HepG2 (cell line): ENCODE measurements around the gene PARS2. TPM values are rescaled to one million over a fixed set of nuclear protein-coding genes. Genes with fewer than 3 reads are reported as not detected.

Experiments used
- ATAC-seq: fragments of 200-7000 bp; cut with Tn5 transposase; 3 replicates; pipeline ENCODE4 v1.9.1; 2020; ENCODE audit warnings: mild to moderate bottlenecking, moderate library complexity
- BruUV-seq: library from RNA; stranded (reverse); fragments of 400-500 nt; replicated peaks from 2 replicates; lab custom pipeline; 2021; lab: Mats Ljungman, UMichigan
- CTCF ChIA-PET: fragments of 300-600 bp; formaldehyde crosslinking; extraction: SDS; loops from one replicate; lab custom pipeline; 2021; ENCODE audit warnings: low total read pairs, inconsistent platforms, low intra/inter-chr PET ratio; lab: Yijun Ruan, JAX
- POLR2A ChIA-PET: fragments of 350-600 bp; sonication (Branson Sonifier 250); formaldehyde crosslinking; loops from one replicate; lab custom pipeline; 2020; ENCODE audit warnings: antibody characterized with exemption, inconsistent platforms; lab: Yijun Ruan, JAX
- DNase-seq: peaks from one replicate; pipeline ENCODE4 v3.0.0-alpha.2; 2015; ENCODE audit warnings: low spot score
- FAIRE-seq: peaks from 3 replicates; lab custom pipeline; 2011; peaks lifted over from hg19 to GRCh38; lab: Jason Lieb, UNC
- H2AFZ ChIP-seq: one replicate; pipeline ENCODE4 v1.6.1; 2011; ENCODE audit warnings: low read length, inconsistent platforms
- H3K27ac ChIP-seq: fragments of 300-600 bp; 3 replicates; pipeline ENCODE4 v1.8.0; 2011; ENCODE audit warnings: mixed run types, mild to moderate bottlenecking, mixed read lengths, low read length, inconsistent platforms; ENCODE audit not compliant: insufficient read depth; ENCODE audit errors: extremely low read length
- H3K27me3 ChIP-seq, 2 experiments: fragments of 200-600 bp in 1 of 2; 2 replicates in 1 of 2; 3 replicates in 1 of 2; pipeline versions ENCODE4 v1.6.0 to v1.8.0; 2011; ENCODE audit warnings: low read length in 2 of 2, mild to moderate bottlenecking in 2 of 2, moderate library complexity in 2 of 2, inconsistent platforms in 1 of 2; ENCODE audit not compliant: insufficient read depth in 2 of 2, control insufficient read depth in 1 of 2
- H3K36me3 ChIP-seq, 2 experiments: fragments of 200-600 bp in 1 of 2; replicated peaks in 1 of 2; 2 replicates in 1 of 2; 3 replicates in 1 of 2; pipeline versions ENCODE4 v1.5.1 to v1.8.0; 2011; ENCODE audit warnings: low read length in 2 of 2, inconsistent platforms in 1 of 2; ENCODE audit not compliant: insufficient read depth in 2 of 2, control insufficient read depth in 1 of 2
- H3K4me1 ChIP-seq: 2 replicates; pipeline ENCODE4 v1.5.1; 2012; ENCODE audit warnings: low read length, inconsistent platforms; ENCODE audit not compliant: insufficient read depth
- H3K4me2 ChIP-seq: 2 replicates; pipeline ENCODE4 v1.6.0; 2011; ENCODE audit warnings: low read depth, low read length, inconsistent platforms
- H3K4me3 ChIP-seq, 3 experiments: fragments of 200-600 bp in 1 of 3; sonication (generic), shearing (Covaris generic) in 1 of 3; replicated peaks in 1 of 3; 2 replicates each; pipeline ENCODE4 v1.5.1; 2011 to 2016; ENCODE audit warnings: low read length in 3 of 3, inconsistent platforms in 2 of 3, low read depth in 2 of 3, mild to moderate bottlenecking in 2 of 3, control low read depth in 1 of 3, mixed read lengths in 1 of 3; ENCODE audit not compliant: insufficient read depth in 1 of 3
- H3K79me2 ChIP-seq: one replicate; pipeline ENCODE4 v1.6.1; 2011; ENCODE audit warnings: low read length, inconsistent platforms; ENCODE audit not compliant: insufficient read depth
- H3K9ac ChIP-seq: 2 replicates; pipeline ENCODE4 v1.6.0; 2011; ENCODE audit warnings: mild to moderate bottlenecking, low read depth, low read length, inconsistent platforms; ENCODE audit not compliant: insufficient read depth
- H3K9me3 ChIP-seq: 2 replicates; pipeline ENCODE4 v1.5.1; 2012; ENCODE audit warnings: mild to moderate bottlenecking, low read length
- H4K20me1 ChIP-seq: 2 replicates; pipeline ENCODE4 v1.6.0; 2011; ENCODE audit warnings: inconsistent platforms, mild to moderate bottlenecking, low read length, moderate library complexity; ENCODE audit not compliant: insufficient read depth
- TAF15 ChIP-seq: fragments of 200-400 bp; formaldehyde crosslinking; IDR thresholded peaks from one replicate; pipeline ENCODE4 v1.6.1; 2018; ENCODE audit warnings: mild to moderate bottlenecking, low read depth, low read length; ENCODE audit not compliant: poor library complexity, severe bottlenecking
- ZFP36 ChIP-seq: fragments of 150-350 bp; IDR thresholded peaks from 2 replicates; pipeline ENCODE4 v1.6.1; 2018; ENCODE audit warnings: borderline replicate concordance, low read length, low read depth; ENCODE audit not compliant: partially characterized antibody
- WGBS: methylation state at CpG from one replicate; pipeline ENCODE4 v1.1.6; 2017; ENCODE audit warnings: low lambda C conversion rate; 5-methylcytosine and 5-hydroxymethylcytosine counted together
- in situ Hi-C: cut with HindIII; loops from 2 replicates; pipeline ENCODE4 v1.10.0; 2017; ENCODE audit warnings: low pct_unique_long_range_greater_than_20kb; ENCODE audit not compliant: extremely low pct_ligation_motif_present
- intact Hi-C: fragments of 100-400 bp; cut with micrococcal nuclease; formaldehyde crosslinking; loops from one replicate; pipeline ENCODE4 v1.10.0; 2022; ENCODE audit not compliant: unreplicated experiment
- polyA plus RNA-seq, 8 experiments: library from polyadenylated mRNA; depleted of rRNA in 3 of 8; stranded (reverse) in 7 of 8; unstranded in 1 of 8; fragments of >200 nt; fragmentation: Illumina TruSeq in 4 of 8; extraction: Trizol in 4 of 8; gene quantifications; 2 replicates each; pipeline versions ENCODE4 v1.2.1 to v1.2.3, GENCODE V29; 2011 to 2016; ENCODE audit warnings: low read depth in 4 of 8, missing spikeins in 1 of 8, mixed read lengths in 1 of 8; ENCODE audit not compliant: insufficient read depth in 1 of 8
- total RNA-seq, 5 experiments: library from RNA; depleted of rRNA; stranded (reverse); fragments of >200 nt; fragmentation: Illumina TruSeq; extraction: Trizol; gene quantifications; 2 replicates each; pipeline ENCODE4 v1.2.3, GENCODE V29; 2016; ENCODE audit warnings: low read depth in 1 of 5
- TF ChIP-seq, protein P1 (sequence below): sonication (generic); formaldehyde crosslinking; IDR thresholded peaks from 2 replicates; pipeline ENCODE4 v1.5.0; 2020; ENCODE audit warnings: mild to moderate bottlenecking, missing genetic modification reagents, borderline replicate concordance
- TF ChIP-seq, protein P2 (sequence below): IDR thresholded peaks from 2 replicates; pipeline ENCODE4 v1.6.1; 2016; ENCODE audit warnings: low read depth, control low read depth
- TF ChIP-seq, protein P3 (sequence below): sonication (generic); IDR thresholded peaks from 2 replicates; pipeline ENCODE4 v1.6.1; 2016; ENCODE audit warnings: low read depth, borderline replicate concordance

PARS2 gene
- total and polyA plus RNA-seq, 2 of the 13 experiments (the other 11 are each of a cell fraction or from before 2014, with no cell fraction given): 2.4 to 4.6 TPM

DNA sequence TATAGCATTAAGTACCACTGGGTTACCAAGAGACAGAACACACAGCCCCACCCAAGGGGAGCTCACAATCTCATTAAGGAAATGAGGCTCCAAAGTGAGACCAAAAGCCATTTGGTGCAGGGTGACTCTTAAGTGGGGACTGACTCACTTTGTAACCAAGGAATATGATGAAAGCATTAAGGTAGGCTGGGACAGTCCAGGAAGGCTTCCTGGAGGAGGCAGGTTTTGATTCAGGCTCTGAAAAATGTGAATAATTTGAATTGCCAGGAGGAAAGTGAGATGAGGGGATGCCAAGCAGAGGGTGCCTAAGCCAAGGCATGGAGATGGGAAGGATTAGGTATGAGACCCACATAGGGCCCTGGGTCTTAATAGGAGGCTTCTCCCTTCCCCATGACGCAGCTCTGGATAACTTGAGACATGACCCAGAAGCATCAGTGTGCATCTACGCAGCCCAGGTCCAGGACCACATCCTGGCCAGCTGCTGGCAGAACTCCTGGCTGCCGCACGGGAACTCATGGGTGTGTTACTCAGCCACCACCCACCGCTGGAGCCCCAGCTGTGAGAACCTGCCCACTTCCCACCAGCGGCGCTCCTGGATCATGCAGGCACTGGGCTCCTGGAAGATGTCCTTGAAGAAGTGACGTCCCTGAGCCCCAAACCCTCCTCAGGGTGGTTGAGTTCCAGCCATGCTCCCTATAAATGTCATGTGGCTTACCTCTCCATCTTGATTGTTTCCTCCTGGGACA is 54.6 kb downstream of the PARS2 start:
- FAIRE-seq (no peak), ATAC-seq (no peak), DNase-seq (no peak)
- intact Hi-C loops (no loop called here), in situ Hi-C loops (no loop called here)
- no peak overlapping the region for H3K27ac ChIP-seq
- H3K79me2 ChIP-seq: no peaks in the 10 kb centered on the region
- no peak overlapping the region for H3K4me3 ChIP-seq
- ChIA-PET POLR2A (no interaction called here), CTCF (no interaction called here)
- no peaks in the 10 kb centered on the region for H3K9me3 ChIP-seq
- no peak overlapping the region for H2AFZ ChIP-seq
- peaks cover 0 to 18% of the 10 kb centered on the region in 2 experiments; a peak in 1 of 5 replicates for H3K27me3 ChIP-seq
- H3K9ac ChIP-seq: no peak overlapping the region
- peaks cover 7% of the 10 kb centered on the region for H3K4me1 ChIP-seq
- no peaks in the 10 kb centered on the region for H4K20me1 ChIP-seq
- BruUV-seq: no TSS peak
- no peak for TF ChIP-seq TAF15
- TF ChIP-seq ZFP36: peak; percentile 60
- no peak overlapping the region for H3K4me2 ChIP-seq
- no peaks in the 10 kb centered on the region for H3K36me3 ChIP-seq
- no CpG with 5 or more reads among the region's 8 CpGs for whole genome bisulfite sequencing

DNA sequence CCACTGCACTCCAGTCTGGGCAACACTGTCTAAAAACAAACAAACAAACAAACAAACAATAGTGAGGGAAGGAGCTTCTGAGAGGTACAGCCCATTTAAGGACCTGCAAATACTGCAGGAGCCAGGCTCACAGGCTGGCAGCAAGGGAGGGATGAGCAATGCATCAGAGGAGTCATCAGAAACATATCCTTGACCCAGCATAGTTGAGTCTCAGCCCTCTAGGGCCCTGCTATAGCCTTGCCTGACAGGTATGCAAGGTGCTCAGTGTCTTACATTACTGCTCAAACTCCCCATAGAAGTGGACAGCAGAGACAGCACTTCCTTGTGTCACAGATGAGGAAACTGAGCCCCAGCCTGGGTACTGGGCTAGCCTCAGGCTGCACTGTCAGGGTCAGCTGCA is 55.9 kb downstream of the PARS2 start:
- TF ChIP-seq, protein P1, sequence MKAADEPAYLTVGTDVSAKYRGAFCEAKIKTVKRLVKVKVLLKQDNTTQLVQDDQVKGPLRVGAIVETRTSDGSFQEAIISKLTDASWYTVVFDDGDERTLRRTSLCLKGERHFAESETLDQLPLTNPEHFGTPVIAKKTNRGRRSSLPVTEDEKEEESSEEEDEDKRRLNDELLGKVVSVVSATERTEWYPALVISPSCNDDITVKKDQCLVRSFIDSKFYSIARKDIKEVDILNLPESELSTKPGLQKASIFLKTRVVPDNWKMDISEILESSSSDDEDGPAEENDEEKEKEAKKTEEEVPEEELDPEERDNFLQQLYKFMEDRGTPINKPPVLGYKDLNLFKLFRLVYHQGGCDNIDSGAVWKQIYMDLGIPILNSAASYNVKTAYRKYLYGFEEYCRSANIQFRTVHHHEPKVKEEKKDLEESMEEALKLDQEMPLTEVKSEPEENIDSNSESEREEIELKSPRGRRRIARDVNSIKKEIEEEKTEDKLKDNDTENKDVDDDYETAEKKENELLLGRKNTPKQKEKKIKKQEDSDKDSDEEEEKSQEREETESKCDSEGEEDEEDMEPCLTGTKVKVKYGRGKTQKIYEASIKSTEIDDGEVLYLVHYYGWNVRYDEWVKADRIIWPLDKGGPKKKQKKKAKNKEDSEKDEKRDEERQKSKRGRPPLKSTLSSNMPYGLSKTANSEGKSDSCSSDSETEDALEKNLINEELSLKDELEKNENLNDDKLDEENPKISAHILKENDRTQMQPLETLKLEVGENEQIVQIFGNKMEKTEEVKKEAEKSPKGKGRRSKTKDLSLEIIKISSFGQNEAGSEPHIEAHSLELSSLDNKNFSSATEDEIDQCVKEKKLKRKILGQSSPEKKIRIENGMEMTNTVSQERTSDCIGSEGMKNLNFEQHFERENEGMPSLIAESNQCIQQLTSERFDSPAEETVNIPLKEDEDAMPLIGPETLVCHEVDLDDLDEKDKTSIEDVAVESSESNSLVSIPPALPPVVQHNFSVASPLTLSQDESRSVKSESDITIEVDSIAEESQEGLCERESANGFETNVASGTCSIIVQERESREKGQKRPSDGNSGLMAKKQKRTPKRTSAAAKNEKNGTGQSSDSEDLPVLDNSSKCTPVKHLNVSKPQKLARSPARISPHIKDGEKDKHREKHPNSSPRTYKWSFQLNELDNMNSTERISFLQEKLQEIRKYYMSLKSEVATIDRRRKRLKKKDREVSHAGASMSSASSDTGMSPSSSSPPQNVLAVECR (CRISPR knock-in tag): no peak
- TF ChIP-seq, protein P2, sequence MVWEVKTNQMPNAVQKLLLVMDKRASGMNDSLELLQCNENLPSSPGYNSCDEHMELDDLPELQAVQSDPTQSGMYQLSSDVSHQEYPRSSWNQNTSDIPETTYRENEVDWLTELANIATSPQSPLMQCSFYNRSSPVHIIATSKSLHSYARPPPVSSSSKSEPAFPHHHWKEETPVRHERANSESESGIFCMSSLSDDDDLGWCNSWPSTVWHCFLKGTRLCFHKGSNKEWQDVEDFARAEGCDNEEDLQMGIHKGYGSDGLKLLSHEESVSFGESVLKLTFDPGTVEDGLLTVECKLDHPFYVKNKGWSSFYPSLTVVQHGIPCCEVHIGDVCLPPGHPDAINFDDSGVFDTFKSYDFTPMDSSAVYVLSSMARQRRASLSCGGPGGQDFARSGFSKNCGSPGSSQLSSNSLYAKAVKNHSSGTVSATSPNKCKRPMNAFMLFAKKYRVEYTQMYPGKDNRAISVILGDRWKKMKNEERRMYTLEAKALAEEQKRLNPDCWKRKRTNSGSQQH (CRISPR knock-in tag): no peak
- TF ChIP-seq, protein P3, sequence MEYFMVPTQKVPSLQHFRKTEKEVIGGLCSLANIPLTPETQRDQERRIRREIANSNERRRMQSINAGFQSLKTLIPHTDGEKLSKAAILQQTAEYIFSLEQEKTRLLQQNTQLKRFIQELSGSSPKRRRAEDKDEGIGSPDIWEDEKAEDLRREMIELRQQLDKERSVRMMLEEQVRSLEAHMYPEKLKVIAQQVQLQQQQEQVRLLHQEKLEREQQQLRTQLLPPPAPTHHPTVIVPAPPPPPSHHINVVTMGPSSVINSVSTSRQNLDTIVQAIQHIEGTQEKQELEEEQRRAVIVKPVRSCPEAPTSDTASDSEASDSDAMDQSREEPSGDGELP: no peak
- Histone ChIP-seq H3K27ac (no peak overlapping the region), H3K36me3 (no peaks in the 10 kb centered on the region), H3K79me2 (no peaks in the 10 kb centered on the region), H2AFZ (no peak overlapping the region), H3K9ac (no peak overlapping the region), H4K20me1 (no peaks in the 10 kb centered on the region), H3K4me3 (no peak overlapping the region), H3K4me2 (no peak overlapping the region), H3K27me3 (peaks cover 0 to 18% of the 10 kb centered on the region in 2 experiments; a peak in 1 of 5 replicates), H3K9me3 (no peaks in the 10 kb centered on the region), H3K4me1 (no peaks in the 10 kb centered on the region)
- ATAC-seq: no peak
- ChIA-PET CTCF (no interaction called here), POLR2A (no interaction called here)
- BruUV-seq: no TSS peak
- no peak for DNase-seq
- FAIRE-seq: no peak
- intact Hi-C loops (no loop called here), in situ Hi-C loops (no loop called here)
